AG09319 (cell line): ENCODE measurements around the gene UBAP2.

Source experiments
- DNase-seq: peaks from one replicate; pipeline ENCODE4 v3.0.0-alpha.2; 2010; ENCODE audit warnings: low read depth; ENCODE audit errors: extremely low read depth
- CTCF ChIP-seq: IDR thresholded peaks from 2 replicates; pipeline ENCODE4 v1.5.1; 2011; ENCODE audit warnings: low read depth, mild to moderate bottlenecking, inconsistent platforms, low read length, moderate library complexity

UBAP2 gene

GRCh38 chr9:33885948-33886347 is 162.7 kb downstream of the UBAP2 start:
- TF ChIP-seq CTCF, result no peak
- DNase-seq, result no peak

DNA sequence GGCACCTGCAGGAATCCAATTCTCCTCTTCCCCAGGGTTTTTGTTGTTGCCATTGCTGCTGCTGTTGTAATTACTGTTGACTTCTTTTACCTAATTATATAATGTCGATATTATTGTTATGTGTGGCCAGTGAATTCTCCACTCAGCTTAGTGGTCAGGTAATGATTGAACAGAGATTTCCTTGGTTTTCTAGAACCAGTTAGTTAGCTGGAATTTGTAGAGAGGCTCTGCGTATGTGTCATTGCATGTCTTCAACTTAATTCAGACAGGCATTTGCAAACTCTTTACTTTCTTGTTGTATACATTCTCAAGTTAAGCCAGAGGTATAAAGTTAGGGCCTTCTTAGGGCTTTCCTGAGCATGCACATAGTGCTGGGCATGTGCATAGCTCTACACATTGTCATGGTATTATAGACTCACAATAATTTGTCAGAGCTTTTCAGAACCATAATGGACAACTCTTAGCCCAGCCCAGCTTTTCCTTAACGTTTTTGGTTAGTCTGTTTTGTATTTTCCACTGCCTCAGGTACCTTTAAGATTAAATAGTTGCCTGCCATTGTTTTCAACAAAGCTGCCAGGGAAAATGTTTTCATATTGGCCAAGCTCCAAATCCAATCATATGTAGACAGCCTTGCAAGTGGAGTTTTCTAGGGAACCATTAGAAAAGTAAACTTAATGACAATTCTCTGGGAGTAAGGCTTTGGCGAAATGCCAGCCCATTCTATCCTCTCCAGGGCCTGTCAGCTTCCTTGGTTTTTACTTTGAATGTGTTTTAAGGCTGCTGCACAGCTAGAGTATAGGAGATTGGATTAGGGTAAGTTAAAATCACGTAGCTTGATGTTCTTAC is 163.6 kb downstream of the UBAP2 start:
- no peak for TF ChIP-seq CTCF
- peak; percentile 0 for DNase-seq

DNA sequence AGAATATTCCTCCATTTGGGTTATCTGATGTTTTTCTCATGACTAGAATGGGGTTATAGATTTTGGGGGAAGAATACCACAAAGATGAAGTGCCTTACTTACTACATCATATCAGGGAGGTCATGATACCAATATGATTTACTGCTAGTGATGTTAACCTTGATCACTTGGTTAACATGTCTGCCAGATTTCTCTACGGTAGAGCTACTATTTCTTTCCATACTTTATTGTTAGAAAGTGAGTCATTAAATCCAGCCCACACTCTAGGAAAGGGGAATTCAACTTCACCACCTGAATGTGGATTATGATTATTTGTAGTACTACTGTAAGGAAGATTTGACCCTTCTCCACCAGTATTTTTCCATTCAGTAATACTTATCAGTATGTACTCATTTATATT is 167.1 kb downstream of the UBAP2 start:
- no peak for TF ChIP-seq CTCF
- peak; percentile 4 for DNase-seq

GRCh38 chr9:33880211-33881089 is 168.2 kb downstream of the UBAP2 start:
- DNase-seq, result no peak
- TF ChIP-seq CTCF, result no peak

DNA sequence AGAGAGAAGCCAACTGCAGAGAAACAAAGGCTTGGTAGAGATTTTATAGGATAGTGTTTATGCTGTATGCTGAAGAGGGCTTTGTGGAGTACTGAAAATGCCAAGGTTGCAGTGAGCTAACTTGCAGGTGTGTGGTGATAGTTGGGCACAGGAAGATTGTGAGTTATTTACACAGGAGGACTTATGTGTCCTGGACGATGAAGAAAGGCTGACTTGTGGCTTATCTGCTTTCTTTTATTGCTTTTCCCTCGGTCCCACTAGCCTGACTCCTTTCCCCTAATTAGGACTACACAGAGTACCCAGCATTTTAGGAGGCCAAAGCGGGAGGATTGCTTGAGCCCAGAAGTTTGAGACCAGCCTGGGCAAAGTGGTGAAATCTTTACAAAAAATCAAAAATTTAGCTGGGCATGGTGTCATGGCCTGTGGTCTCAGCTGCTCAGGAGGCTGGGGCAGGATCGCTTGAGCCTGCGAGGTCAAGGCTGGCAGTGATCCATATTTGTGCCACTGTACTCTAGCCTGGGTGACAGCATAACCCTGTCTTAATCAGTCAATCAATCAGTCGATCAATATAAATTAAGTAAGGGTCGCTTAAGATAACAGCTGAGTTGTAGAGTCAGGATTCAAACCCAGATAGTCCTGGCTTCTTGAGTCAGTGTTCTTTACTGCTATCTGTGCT is 169.9 kb downstream of the UBAP2 start:
- no peak for TF ChIP-seq CTCF
- DNase-seq, result no peak

- TF ChIP-seq CTCF, result no peak
- DNase-seq, result no peak
These were observed 170.8 kb downstream of the UBAP2 start for GRCh38 chr9:33877727-33878489.
